ENCODE measurements around the gene AJAP1.
A peak's percentile ranks its signal among the peaks of the same experiment; 100 is the strongest.

The AJAP1 gene

GRCh38 chr1:4801192-4801924 is 146.9 kb downstream of the AJAP1 start:
- no peak overlapping the region for H3K27ac ChIP-seq
- TF ChIP-seq CTCF (IDR thresholded peaks at IDR 0.05) (no peak), ZFX (IDR thresholded peaks at IDR 0.05; ENCODE audit: borderline replicate concordance) (no peak)

- no peak overlapping the region for H3K27ac ChIP-seq
- TF ChIP-seq CTCF (IDR thresholded peaks at IDR 0.05) (no peak), ZFX (IDR thresholded peaks at IDR 0.05; ENCODE audit: borderline replicate concordance) (no peak)
Measured at GRCh38 chr1:4802024-4802423, 147.6 kb downstream of the AJAP1 start.

GRCh38 chr1:4803335-4803734 is 148.9 kb downstream of the AJAP1 start:
- H3K27ac ChIP-seq: no peak overlapping the region
- TF ChIP-seq ZFX (IDR thresholded peaks at IDR 0.05; ENCODE audit: borderline replicate concordance) (no peak), CTCF (IDR thresholded peaks at IDR 0.05) (no peak)

- TF ChIP-seq CTCF (IDR thresholded peaks at IDR 0.05): no peak
- TF ChIP-seq ZFX (IDR thresholded peaks at IDR 0.05; ENCODE audit: borderline replicate concordance): no peak
- H3K27ac ChIP-seq: no peak overlapping the region
Measured at GRCh38 chr1:4805987-4806386, 151.6 kb downstream of the AJAP1 start.

- TF ChIP-seq ZFX (IDR thresholded peaks at IDR 0.05; ENCODE audit: borderline replicate concordance) (no peak), CTCF (IDR thresholded peaks at IDR 0.05) (no peak)
- H3K27ac ChIP-seq: no peak overlapping the region
Measured at GRCh38 chr1:4820543-4820942, 166.1 kb downstream of the AJAP1 start.

GRCh38 chr1:4825800-4826450 is 171.5 kb downstream of the AJAP1 start:
- TF ChIP-seq CTCF (IDR thresholded peaks at IDR 0.05) (peak; percentile 41), ZFX (IDR thresholded peaks at IDR 0.05; ENCODE audit: borderline replicate concordance) (no peak)
- H3K27ac ChIP-seq: no peak overlapping the region

GRCh38 chr1:4830707-4831106 is 176.3 kb downstream of the AJAP1 start:
- no peak for TF ChIP-seq CTCF (IDR thresholded peaks at IDR 0.05)
- TF ChIP-seq ZFX (IDR thresholded peaks at IDR 0.05; ENCODE audit: borderline replicate concordance): no peak

More at GRCh38 chr1:4830707-4831106, 176.3 kb downstream of the AJAP1 start:
- no peak overlapping the region for H3K27ac ChIP-seq
